NCI-H460 (cell line): ENCODE results near the gene NFIA. TPM values are rescaled to one million over a fixed set of nuclear protein-coding genes. Genes with fewer than 3 reads are reported as not detected.

Source experiments
- DNase-seq: peaks from one replicate; pipeline ENCODE4 v3.0.0-alpha.2; 2016; ENCODE audit warnings: low read depth; ENCODE audit errors: extremely low read depth
- polyA plus RNA-seq: library from polyadenylated mRNA; depleted of rRNA; stranded (reverse); fragments of >200 nt; gene quantifications from 2 replicates; pipeline ENCODE4 v1.2.3, GENCODE V29; 2014; cell fraction: nucleus; rRNA removed
- total RNA-seq: library from RNA; depleted of rRNA; stranded (reverse); fragments of >200 nt; shearing (Covaris generic); gene quantifications from 2 replicates; pipeline ENCODE4 v1.2.3, GENCODE V29; 2014; rRNA removed

The NFIA gene
- total RNA-seq = 15.1 and 16.9 TPM in 2 replicates
- polyA plus RNA-seq = 5.7 and 7.4 TPM in 2 replicates

- DNase-seq = peak; percentile 73
Observed at GRCh38 chr1:61082311-61083012, at the start of gene NFIA. Gene NFIA (plus strand): TSS chr1:61082561.

- no peak for DNase-seq
Observed at GRCh38 chr1:61035880-61036279, 46.5 kb upstream of the NFIA start.

GRCh38 chr1:61042466-61043009 lies 39.8 kb upstream of the NFIA start:
- DNase-seq = no peak

GRCh38 chr1:61043010-61043820 lies 39.1 kb upstream of the NFIA start:
- DNase-seq = peak; percentile 65

- no peak for DNase-seq
Observed at GRCh38 chr1:61046434-61046833, 35.9 kb upstream of the NFIA start.

- no peak for DNase-seq
Observed at GRCh38 chr1:61047061-61047460, 35.3 kb upstream of the NFIA start.

- DNase-seq = peak; percentile 84
Observed at GRCh38 chr1:61049850-61050540, 32.4 kb upstream of the NFIA start.

GRCh38 chr1:61050541-61051442 lies 31.6 kb upstream of the NFIA start:
- no peak for DNase-seq

- DNase-seq = no peak
Observed at GRCh38 chr1:61051443-61051718, 31.0 kb upstream of the NFIA start.

- DNase-seq = no peak
Observed at GRCh38 chr1:61051719-61052394, 30.5 kb upstream of the NFIA start.

- no peak for DNase-seq
Observed at GRCh38 chr1:61052395-61053225, 29.8 kb upstream of the NFIA start.

- DNase-seq = no peak
Observed at GRCh38 chr1:61053226-61053711, 29.1 kb upstream of the NFIA start.

- DNase-seq = no peak
Observed at GRCh38 chr1:61053712-61054600, 28.4 kb upstream of the NFIA start.

GRCh38 chr1:61054601-61054993 lies 27.8 kb upstream of the NFIA start:
- no peak for DNase-seq

- DNase-seq = no peak
Observed at GRCh38 chr1:61055110-61055614, 27.2 kb upstream of the NFIA start.

- DNase-seq = no peak
Observed at GRCh38 chr1:61056196-61056572, 26.2 kb upstream of the NFIA start.
